Osteoblast (primary cell): ENCODE measurements around the gene NELFB. TPM values are rescaled to one million over a fixed set of nuclear protein-coding genes. Genes with fewer than 3 reads are reported as not detected.

Source experiments
- DNase-seq: peaks from one replicate; pipeline ENCODE4 v3.0.0; 2011; ENCODE audit warnings: low spot score, mixed read lengths; ENCODE audit not compliant: insufficient read length; ENCODE audit errors: missing footprints
- H2AFZ ChIP-seq: 2 replicates; pipeline ENCODE4 v1.6.0; 2011; ENCODE audit warnings: mild to moderate bottlenecking, low read length
- H3K27ac ChIP-seq: 2 replicates; pipeline ENCODE4 v1.5.1; 2011; ENCODE audit warnings: mild to moderate bottlenecking, low read depth, low read length, moderate library complexity
- H3K27me3 ChIP-seq: 2 replicates; pipeline ENCODE4 v1.6.0; 2012; ENCODE audit warnings: mild to moderate bottlenecking, control low read depth, inconsistent platforms, low read length, moderate library complexity; ENCODE audit not compliant: insufficient read depth
- H3K36me3 ChIP-seq: 2 replicates; pipeline ENCODE4 v1.5.1; 2011; ENCODE audit warnings: mild to moderate bottlenecking, low read length, control low read depth, moderate library complexity; ENCODE audit not compliant: insufficient read depth
- H3K4me1 ChIP-seq: 2 replicates; pipeline ENCODE4 v1.5.1; 2011; ENCODE audit warnings: mild to moderate bottlenecking, low read length, control low read depth, moderate library complexity; ENCODE audit not compliant: insufficient read depth
- H3K4me2 ChIP-seq: 2 replicates; pipeline ENCODE4 v1.6.0; 2011; ENCODE audit warnings: mild to moderate bottlenecking, low read length; ENCODE audit not compliant: insufficient read depth
- H3K4me3 ChIP-seq: fragments of 200-600 bp; sonication (generic); 3 replicates; pipeline ENCODE4 v1.5.1; 2012; ENCODE audit warnings: mild to moderate bottlenecking, low read length, inconsistent platforms; ENCODE audit not compliant: insufficient read depth
- H3K79me2 ChIP-seq: 2 replicates; pipeline ENCODE4 v1.6.0; 2012; ENCODE audit warnings: mild to moderate bottlenecking, low read length, control low read depth, inconsistent platforms; ENCODE audit not compliant: insufficient read depth
- H3K9me3 ChIP-seq: 2 replicates; pipeline ENCODE4 v1.5.1; 2011; ENCODE audit warnings: low read depth, low read length, control low read depth
- H4K20me1 ChIP-seq: 2 replicates; pipeline ENCODE4 v1.6.0; 2012; ENCODE audit warnings: mild to moderate bottlenecking, low read length, control low read depth; ENCODE audit not compliant: insufficient read depth
- CTCF ChIP-seq: IDR thresholded peaks from 2 replicates; pipeline ENCODE4 v1.5.1; 2011; ENCODE audit warnings: mild to moderate bottlenecking, low read depth, low read length, moderate library complexity; ENCODE audit errors: extremely low read depth
- total RNA-seq: library from RNA; depleted of rRNA; stranded (reverse); fragments of >200 nt; gene quantifications from 2 replicates; pipeline ENCODE4 v1.2.3, GENCODE V29; 2012

NELFB gene
- total RNA-seq, 1 donor = 47.4 TPM

- Histone ChIP-seq H3K27me3 (peaks cover 4% of the 10 kb centered on the region), H3K4me2 (no peak overlapping the region), H2AFZ (no peak overlapping the region), H3K36me3 (no peaks in the 10 kb centered on the region), H3K4me1 (peaks cover 4% of the 10 kb centered on the region), H3K9me3 (no peaks in the 10 kb centered on the region), H3K4me3 (no peak overlapping the region), H3K79me2 (no peaks in the 10 kb centered on the region), H3K27ac (no peak overlapping the region), H4K20me1 (no peaks in the 10 kb centered on the region)
- no peak for TF ChIP-seq CTCF
- DNase-seq = no peak
Measured at GRCh38 chr9:137305798-137306065, 50.6 kb downstream of the NELFB start.

- no peaks in the 10 kb centered on the region for H3K79me2 ChIP-seq
- no peaks in the 10 kb centered on the region for H3K36me3 ChIP-seq
- peak; percentile 82 for DNase-seq
- no peak overlapping the region for H3K4me2 ChIP-seq
- no peak overlapping the region for H3K4me3 ChIP-seq
- H2AFZ ChIP-seq = no peak overlapping the region
- no peaks in the 10 kb centered on the region for H4K20me1 ChIP-seq
- H3K4me1 ChIP-seq = peaks cover 4% of the 10 kb centered on the region
- no peaks in the 10 kb centered on the region for H3K9me3 ChIP-seq
- TF ChIP-seq CTCF = no peak
- H3K27ac ChIP-seq = no peak overlapping the region
- no peaks in the 10 kb centered on the region for H3K27me3 ChIP-seq
Measured at GRCh38 chr9:137306066-137306849, 51.1 kb downstream of the NELFB start.

DNA sequence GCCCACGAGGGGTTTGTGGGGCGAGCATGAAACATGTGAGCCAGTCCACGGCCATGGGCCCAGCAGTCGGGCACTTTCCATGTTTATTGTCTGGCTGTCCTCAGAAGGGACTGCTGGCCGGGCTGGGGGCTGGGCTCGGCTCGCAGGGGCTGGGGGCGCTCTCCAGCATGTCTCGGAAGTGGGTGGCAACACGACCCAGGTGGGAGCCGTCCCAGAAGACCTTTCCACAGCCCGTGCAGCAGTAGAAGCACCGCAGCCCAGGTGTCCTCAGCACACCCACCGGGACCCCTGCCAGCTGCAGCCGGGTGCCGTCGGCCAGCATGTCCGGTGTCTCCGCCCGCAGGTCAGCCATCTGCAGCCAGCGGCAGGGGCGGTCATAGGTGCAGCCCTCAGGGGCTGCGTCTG is 51.7 kb downstream of the NELFB start:
- H2AFZ ChIP-seq = no peak overlapping the region
- no peak for TF ChIP-seq CTCF
- H3K4me1 ChIP-seq = peaks cover 4% of the 10 kb centered on the region
- DNase-seq = peak; percentile 88
- no peaks in the 10 kb centered on the region for H3K79me2 ChIP-seq
- H3K4me3 ChIP-seq = no peak overlapping the region
- no peaks in the 10 kb centered on the region for H3K27me3 ChIP-seq
- H4K20me1 ChIP-seq = no peaks in the 10 kb centered on the region
- H3K4me2 ChIP-seq = no peak overlapping the region
- H3K36me3 ChIP-seq = no peaks in the 10 kb centered on the region
- H3K27ac ChIP-seq = no peak overlapping the region
- no peaks in the 10 kb centered on the region for H3K9me3 ChIP-seq

DNA sequence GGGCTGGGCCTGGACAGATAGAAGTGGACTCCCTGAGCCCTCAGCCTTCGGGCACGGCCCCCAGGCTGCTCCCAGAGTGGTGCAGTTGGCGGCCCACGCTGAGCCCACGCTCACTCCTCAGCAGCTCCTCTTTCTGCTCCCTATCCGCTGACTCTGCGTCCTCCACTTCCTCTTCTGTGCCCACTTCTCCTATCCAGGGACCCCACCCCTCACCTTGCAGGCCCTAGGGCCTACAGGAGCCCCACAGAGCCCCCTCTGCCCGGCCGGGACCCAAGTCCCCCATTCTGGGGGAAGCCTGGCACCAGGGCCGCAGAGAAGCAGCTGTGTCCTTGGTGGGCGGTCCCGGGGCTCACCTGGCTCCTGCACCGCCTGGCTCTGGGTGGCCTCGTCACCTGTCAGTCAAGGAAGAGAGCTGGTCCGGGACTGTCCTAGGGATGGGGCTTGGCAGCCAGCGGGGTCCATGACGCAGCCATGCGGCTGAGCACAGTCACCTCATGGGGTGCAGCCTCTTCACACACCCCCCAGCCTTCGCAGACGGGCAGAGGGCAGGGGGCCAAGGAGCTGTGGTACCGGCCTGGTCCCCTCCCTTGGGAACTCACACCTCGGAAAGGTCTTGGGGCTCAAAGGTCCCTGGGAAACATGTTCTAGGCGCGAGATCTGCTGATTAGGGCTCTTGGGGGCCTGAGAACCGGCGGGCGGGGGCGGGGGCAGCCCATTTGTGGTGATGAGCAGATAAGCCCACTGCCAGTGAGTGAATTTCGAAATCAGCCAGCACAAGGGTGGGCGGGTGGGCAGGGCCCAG is 52.3 kb downstream of the NELFB start:
- no peaks in the 10 kb centered on the region for H3K27me3 ChIP-seq
- TF ChIP-seq CTCF = no peak
- H3K36me3 ChIP-seq = no peaks in the 10 kb centered on the region
- H3K4me1 ChIP-seq = peaks cover 4% of the 10 kb centered on the region
- H3K9me3 ChIP-seq = no peaks in the 10 kb centered on the region
- H4K20me1 ChIP-seq = no peaks in the 10 kb centered on the region
- no peak overlapping the region for H3K4me2 ChIP-seq
- DNase-seq = peak; percentile 82
- H3K4me3 ChIP-seq = no peak overlapping the region
- no peaks in the 10 kb centered on the region for H3K79me2 ChIP-seq
- H3K27ac ChIP-seq = no peak overlapping the region
- H2AFZ ChIP-seq = no peak overlapping the region
